ENCODE data around the gene AGAP6.
"Not testable (repeated sequence)": the region's sequence is repeated elsewhere in the genome, so short reads cannot be mapped to it uniquely, and the experiment has no call there.

DNA sequence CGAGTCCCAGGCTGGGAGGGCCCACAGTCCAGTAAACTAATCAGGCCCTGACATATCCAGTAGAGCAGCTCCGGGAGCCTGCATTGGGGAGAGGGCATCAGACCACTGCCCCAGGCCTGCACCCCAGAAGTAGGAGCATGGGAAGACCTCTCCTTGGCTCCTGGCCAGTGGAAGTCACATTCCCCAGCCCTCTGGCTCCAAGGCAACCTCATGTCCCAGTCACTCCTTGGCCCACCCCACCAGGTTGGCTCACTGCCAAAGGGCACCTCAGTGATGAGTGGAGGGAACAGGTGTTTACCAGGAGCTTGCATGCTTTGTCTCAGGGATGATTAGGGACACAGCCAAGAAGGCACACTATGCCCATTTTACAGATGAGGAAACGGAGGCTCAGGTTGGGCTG, 31.1 kb downstream of the AGAP6 start:
- not testable (repeated sequence) for TF ChIP-seq CTCF (IDR thresholded peaks at IDR 0.05; ENCODE audit: borderline replicate concordance, extremely low read depth, low read length, poor library complexity, severe bottlenecking); EZH2 (IDR thresholded peaks at IDR 0.05; ENCODE audit: borderline replicate concordance, low read depth, low read length, severe bottlenecking)
